NCI-H1105 (cell line): ENCODE data around the gene ARHGAP10.
"Not testable (repeated sequence)": the region's sequence is repeated elsewhere in the genome, so short reads cannot be mapped to it uniquely, and the experiment has no call there.

Experiments
- DNase-seq: peaks from one replicate; lab custom pipeline; 2025; lab: John Stamatoyannopoulos, UW

Gene ARHGAP10

DNA sequence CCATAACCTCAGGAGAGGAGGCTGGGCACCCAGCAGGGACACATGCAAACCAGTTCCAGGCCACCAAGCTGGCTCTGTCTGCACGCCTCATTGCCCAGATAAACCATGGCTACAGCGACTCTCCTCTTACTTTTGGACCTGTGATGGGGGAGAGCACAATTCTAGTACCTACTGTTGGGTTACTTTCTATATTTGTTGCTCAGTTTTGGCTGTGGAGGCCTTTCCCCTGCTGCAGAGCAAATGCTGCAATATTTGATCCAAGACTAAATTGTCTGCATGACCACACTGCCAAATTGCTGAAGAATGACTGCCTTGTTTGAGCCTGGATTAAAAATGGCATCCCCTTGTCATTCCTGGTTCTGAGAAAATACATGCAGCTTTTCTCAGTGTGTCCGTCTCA, 253.5 kb downstream of the ARHGAP10 start:
- no peak for DNase-seq

GRCh38 chr4:147987252-147987651, 255.4 kb downstream of the ARHGAP10 start:
- DNase-seq = no peak

DNA sequence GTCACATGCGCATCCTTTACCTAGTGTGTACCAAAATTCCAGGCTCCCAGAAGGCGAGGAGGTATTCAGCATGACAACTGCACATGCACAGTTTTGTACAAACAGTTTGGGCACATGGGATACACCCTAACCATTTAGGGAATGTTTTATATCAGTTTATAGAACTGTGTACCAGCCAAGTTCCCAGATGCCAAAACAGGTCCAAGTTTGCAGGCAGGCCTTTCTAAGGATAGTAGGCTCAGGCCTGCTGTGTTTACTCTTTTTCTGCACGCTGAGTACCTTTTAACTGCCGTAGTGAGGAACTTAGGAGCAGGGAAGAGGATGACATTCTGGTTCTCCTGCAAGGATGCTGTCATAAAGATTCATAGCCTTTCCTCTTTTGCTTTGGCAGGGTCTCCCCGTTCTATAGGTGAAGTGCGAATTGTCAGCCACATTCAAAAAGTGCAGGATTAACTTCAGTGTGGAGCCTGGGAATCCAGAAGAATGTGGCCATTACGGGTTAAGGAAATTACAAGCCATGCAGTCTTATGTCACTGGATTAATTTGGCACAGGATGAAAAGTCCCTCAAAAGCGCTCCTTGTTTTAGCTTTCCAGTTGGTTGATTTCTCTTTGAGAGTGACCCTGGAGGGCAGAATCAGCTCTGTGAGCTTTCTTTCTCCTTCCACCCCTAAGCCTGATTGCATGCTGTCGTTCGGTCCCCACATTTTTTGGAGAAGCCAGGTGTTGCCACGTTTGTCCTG, 259.8 kb downstream of the ARHGAP10 start:
- DNase-seq = no peak

- no peak for DNase-seq
These were observed 262.2 kb downstream of the ARHGAP10 start for GRCh38 chr4:147994076-147994475.

- DNase-seq = no peak
These were observed 262.9 kb downstream of the ARHGAP10 start for GRCh38 chr4:147994491-147995385.

GRCh38 chr4:147996859-147997258, 265.0 kb downstream of the ARHGAP10 start:
- DNase-seq = no peak

DNA sequence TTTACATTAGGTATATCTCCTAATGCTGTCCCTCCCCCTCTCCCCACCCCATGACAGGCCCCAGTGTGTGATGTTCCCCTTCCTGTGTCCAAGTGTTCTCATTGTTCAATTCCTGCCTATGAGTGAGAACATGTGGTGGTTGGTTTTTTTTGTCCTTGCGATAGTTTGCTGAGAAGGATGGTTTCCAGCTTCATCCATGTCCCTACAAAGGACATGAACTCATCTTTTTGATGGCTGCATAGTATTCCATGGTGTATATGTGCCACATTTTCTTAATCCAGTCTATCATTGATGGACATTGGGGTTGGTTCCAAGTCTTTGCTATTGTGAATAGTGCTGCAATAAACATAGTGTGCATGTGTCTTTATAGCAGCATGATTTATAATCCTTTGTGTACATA, 268.1 kb downstream of the ARHGAP10 start:
- DNase-seq = not testable (repeated sequence)

GRCh38 chr4:148004228-148004857, 272.5 kb downstream of the ARHGAP10 start:
- DNase-seq = no peak

DNA sequence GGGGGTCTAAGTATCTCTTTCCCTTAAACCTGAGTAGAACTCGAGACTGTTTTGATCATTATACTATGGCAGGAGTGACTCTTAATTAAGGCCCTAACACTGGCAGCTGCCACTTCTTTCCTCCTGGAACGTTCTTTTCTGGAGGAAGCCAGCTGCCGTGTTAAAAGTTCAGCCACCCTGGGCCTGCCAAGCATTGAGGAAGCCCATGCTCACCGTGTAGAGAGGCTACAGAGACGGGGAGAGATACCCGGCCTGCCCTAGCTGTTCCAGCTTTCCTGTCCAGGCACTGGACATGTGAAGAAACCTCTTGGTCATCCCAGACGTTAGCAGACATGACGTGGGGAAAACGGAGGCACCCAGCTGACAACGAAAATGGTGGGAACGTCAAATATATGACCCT, 274.1 kb downstream of the ARHGAP10 start:
- no peak for DNase-seq

DNA sequence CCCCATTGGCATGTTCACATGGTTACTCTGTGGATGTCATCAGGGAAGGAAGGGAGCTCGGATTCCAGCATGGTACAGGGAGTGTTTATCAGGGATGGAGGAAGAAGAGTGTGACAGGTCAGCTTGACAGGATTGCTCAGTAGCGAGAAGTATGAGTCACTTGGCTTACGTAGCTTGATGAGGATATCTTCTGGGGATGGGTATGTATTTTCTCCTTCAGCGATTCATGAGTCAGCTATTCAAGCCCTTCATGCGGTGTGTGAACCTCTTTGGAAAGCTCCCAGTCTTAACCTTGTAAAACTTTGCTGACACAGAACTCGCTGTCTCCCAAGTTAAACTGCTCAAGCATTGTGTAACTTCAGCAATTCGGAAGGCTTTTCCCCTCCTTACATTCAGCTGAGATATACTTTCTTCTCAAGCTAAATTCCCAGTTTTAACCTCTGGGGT, 275.4 kb downstream of the ARHGAP10 start:
- DNase-seq = no peak

GRCh38 chr4:148007792-148008191, 275.9 kb downstream of the ARHGAP10 start:
- no peak for DNase-seq

- DNase-seq = no peak
These were observed 283.2 kb downstream of the ARHGAP10 start for GRCh38 chr4:148015058-148015457.

DNA sequence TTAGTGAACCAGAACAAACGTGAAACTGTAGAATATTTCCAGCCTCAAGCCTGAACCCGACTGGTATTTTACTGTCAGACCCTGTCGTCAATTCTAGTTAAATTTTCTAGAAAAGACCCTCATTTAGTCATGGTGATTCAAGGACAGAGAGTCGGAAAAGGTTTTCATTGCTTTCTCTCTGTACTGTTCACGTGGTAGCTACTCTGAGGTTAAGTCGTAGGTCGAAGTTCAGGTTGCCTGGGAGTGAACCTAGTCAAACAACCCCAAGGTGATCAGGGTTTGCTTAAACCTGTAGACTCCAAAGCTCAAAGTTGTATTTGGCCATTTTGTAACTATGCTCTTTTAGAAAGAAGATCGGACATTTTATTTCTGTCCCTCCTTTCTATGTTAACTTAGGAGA, 283.6 kb downstream of the ARHGAP10 start:
- DNase-seq = no peak

GRCh38 chr4:148016063-148016637, 284.3 kb downstream of the ARHGAP10 start:
- DNase-seq = no peak

- no peak for DNase-seq
These were observed 285.9 kb downstream of the ARHGAP10 start for GRCh38 chr4:148017801-148018200.

DNA sequence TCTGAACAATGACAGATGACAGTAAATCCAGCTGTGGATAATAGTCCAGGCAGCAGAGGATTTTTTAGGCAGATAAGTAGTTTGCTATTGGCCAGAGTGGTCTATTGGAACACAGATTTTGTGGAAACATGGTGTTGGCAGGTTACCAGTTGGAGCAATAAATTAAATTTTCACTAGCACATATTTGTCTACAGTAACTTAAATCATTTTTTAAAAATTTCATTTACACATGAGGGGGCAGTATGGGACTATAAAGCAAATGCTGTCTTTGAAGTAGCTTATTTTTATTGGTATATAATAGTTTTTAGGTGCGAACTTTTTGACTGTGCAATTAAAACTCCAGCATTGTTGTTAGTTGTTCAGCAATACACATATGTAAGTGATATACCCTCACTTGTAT, 289.8 kb downstream of the ARHGAP10 start:
- no peak for DNase-seq

GRCh38 chr4:148022975-148023374, 291.1 kb downstream of the ARHGAP10 start:
- DNase-seq = no peak

- no peak for DNase-seq
These were observed 291.8 kb downstream of the ARHGAP10 start for GRCh38 chr4:148023512-148024181.

DNA sequence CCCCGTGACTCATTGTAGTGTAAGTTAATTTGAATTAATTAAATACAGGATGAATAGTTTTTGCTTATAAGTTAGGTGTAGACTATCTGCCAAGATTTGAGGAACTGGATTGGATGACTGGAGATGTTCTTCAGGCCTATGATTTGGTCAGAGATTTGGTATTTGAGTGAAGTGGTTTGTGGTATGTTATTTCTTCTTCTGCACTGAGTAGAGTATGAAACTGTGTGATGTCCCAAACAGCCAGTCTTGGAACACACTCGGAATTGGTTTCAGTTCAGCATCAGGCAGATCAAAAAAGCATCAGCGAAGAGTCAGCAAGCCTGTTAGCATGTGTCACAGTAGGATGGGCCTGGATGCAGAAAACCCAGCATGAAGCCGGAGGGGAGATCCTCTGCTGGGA, 294.1 kb downstream of the ARHGAP10 start:
- no peak for DNase-seq

GRCh38 chr4:148027201-148027600, 295.3 kb downstream of the ARHGAP10 start:
- no peak for DNase-seq

GRCh38 chr4:148029781-148030180, 297.9 kb downstream of the ARHGAP10 start:
- no peak for DNase-seq
